ENCODE results near the gene SMARCA2. TPM values are rescaled to one million over a fixed set of nuclear protein-coding genes. Genes with fewer than 3 reads are reported as not detected.

Gene SMARCA2
- total RNA-seq, 1 experiment from 2014 or later, result 77.6 TPM

GRCh38 chr9:2016408-2017330 is 1.5 kb downstream of the SMARCA2 start:
- Mint-ChIP-seq H3K9me3 (ENCODE audit: unreplicated experiment) (no peaks in the 10 kb centered on the region), H3K27ac (ENCODE audit: low read depth, unreplicated experiment) (peak overlapping the region; percentile 80), H3K4me1 (ENCODE audit: insufficient read depth, unreplicated experiment) (peaks cover 28% of the 10 kb centered on the region), H3K27me3 (ENCODE audit: insufficient read depth, unreplicated experiment) (peaks cover 2% of the 10 kb centered on the region), H3K4me3 (ENCODE audit: unreplicated experiment) (peak overlapping the region; percentile 90), H3K36me3 (ENCODE audit: insufficient read depth, unreplicated experiment) (peaks cover 12% of the 10 kb centered on the region)
- CTCF ChIA-PET, result interaction anchor here (0.6 to 1.9 kb wide), 2 partner anchors 15 to 59 kb away, joined by 3 to 4 read pairs; no protein-coding TSS in a partner anchor
- POLR2A ChIA-PET, result interaction anchor here (0.6 to 2.7 kb wide), 12 partner anchors 9 to 970 kb away, joined by 3 to 57 read pairs (median 4); no protein-coding TSS in a partner anchor
- BruUV-seq (replicated peaks), result no TSS peak
- TF ChIP-seq, protein P1, sequence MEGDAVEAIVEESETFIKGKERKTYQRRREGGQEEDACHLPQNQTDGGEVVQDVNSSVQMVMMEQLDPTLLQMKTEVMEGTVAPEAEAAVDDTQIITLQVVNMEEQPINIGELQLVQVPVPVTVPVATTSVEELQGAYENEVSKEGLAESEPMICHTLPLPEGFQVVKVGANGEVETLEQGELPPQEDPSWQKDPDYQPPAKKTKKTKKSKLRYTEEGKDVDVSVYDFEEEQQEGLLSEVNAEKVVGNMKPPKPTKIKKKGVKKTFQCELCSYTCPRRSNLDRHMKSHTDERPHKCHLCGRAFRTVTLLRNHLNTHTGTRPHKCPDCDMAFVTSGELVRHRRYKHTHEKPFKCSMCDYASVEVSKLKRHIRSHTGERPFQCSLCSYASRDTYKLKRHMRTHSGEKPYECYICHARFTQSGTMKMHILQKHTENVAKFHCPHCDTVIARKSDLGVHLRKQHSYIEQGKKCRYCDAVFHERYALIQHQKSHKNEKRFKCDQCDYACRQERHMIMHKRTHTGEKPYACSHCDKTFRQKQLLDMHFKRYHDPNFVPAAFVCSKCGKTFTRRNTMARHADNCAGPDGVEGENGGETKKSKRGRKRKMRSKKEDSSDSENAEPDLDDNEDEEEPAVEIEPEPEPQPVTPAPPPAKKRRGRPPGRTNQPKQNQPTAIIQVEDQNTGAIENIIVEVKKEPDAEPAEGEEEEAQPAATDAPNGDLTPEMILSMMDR (IDR thresholded peaks at IDR 0.05; ENCODE audit: unreplicated experiment), result no peak
- intact Hi-C loops (cut with micrococcal nuclease), result loop anchor here (2.0 to 5.0 kb wide), 4 partner anchors 51 to 826 kb away; partner anchors contain the start of gene PUM3
- peak; percentile 82 for DNase-seq (ENCODE audit: unreplicated experiment)

- CTCF ChIA-PET, result interaction anchor here (0.7 kb wide), 1 partner anchor 39 kb away, joined by 3 read pairs; no protein-coding TSS in a partner anchor
- Mint-ChIP-seq H3K4me3 (ENCODE audit: unreplicated experiment) (peak overlapping the region; percentile 90), H3K27me3 (ENCODE audit: insufficient read depth, unreplicated experiment) (no peaks in the 10 kb centered on the region), H3K27ac (ENCODE audit: low read depth, unreplicated experiment) (peak overlapping the region; percentile 80), H3K4me1 (ENCODE audit: insufficient read depth, unreplicated experiment) (peaks cover 28% of the 10 kb centered on the region), H3K36me3 (ENCODE audit: insufficient read depth, unreplicated experiment) (peaks cover 12% of the 10 kb centered on the region), H3K9me3 (ENCODE audit: unreplicated experiment) (no peaks in the 10 kb centered on the region)
- peak; percentile 45 for DNase-seq (ENCODE audit: unreplicated experiment)
- TF ChIP-seq, protein P1 (IDR thresholded peaks at IDR 0.05; ENCODE audit: unreplicated experiment), result no peak
- intact Hi-C loops (cut with micrococcal nuclease), result loop anchor here (2.0 to 5.0 kb wide), 4 partner anchors 50 to 825 kb away; partner anchors contain the start of gene PUM3
- POLR2A ChIA-PET, result interaction anchor here (0.6 to 2.5 kb wide), 17 partner anchors 10 to 1461 kb away, joined by 3 to 23 read pairs (median 4); no protein-coding TSS in a partner anchor
- BruUV-seq (replicated peaks), result no TSS peak
Observed at GRCh38 chr9:2017331-2018161, 2.4 kb downstream of the SMARCA2 start.

- H3K4me1 Mint-ChIP-seq (ENCODE audit: insufficient read depth, unreplicated experiment), result peaks cover 28% of the 10 kb centered on the region
- ChIA-PET POLR2A (interaction anchor here (0.6 to 2.5 kb wide), 14 partner anchors 9 to 1461 kb away, joined by 3 to 23 read pairs (median 4); no protein-coding TSS in a partner anchor), CTCF (interaction anchor here (0.7 kb wide), 2 partner anchors 38 to 100 kb away, joined by 3 read pairs; no protein-coding TSS in a partner anchor)
- intact Hi-C loops (cut with micrococcal nuclease), result loop anchor here (5.0 kb wide), 3 partner anchors 49 to 824 kb away; partner anchors contain the start of gene PUM3
- H3K4me3 Mint-ChIP-seq (ENCODE audit: unreplicated experiment), result peak overlapping the region; percentile 90
- no peaks in the 10 kb centered on the region for H3K9me3 Mint-ChIP-seq (ENCODE audit: unreplicated experiment)
- no peak for DNase-seq (ENCODE audit: unreplicated experiment)
- H3K27me3 Mint-ChIP-seq (ENCODE audit: insufficient read depth, unreplicated experiment), result no peaks in the 10 kb centered on the region
- TF ChIP-seq, protein P1 (IDR thresholded peaks at IDR 0.05; ENCODE audit: unreplicated experiment), result no peak
- BruUV-seq (replicated peaks), result no TSS peak
- peaks cover 12% of the 10 kb centered on the region for H3K36me3 Mint-ChIP-seq (ENCODE audit: insufficient read depth, unreplicated experiment)
- H3K27ac Mint-ChIP-seq (ENCODE audit: low read depth, unreplicated experiment), result peak overlapping the region; percentile 80
Observed at GRCh38 chr9:2018162-2018643, 3.1 kb downstream of the SMARCA2 start.

Measured in MCF 10A (cell line).